GM18526 (cell line): ENCODE measurements around the gene DOCK10.

Source experiments
- POLR2A ChIP-seq: IDR thresholded peaks from 3 replicates; pipeline ENCODE4 v1.6.1; 2011; ENCODE audit not compliant: insufficient read length; ENCODE audit errors: extremely low read depth

DOCK10 gene

GRCh38 chr2:225056330-225057073, 14.2 kb upstream of the DOCK10 start:
- TF ChIP-seq POLR2A, result no peak

GRCh38 chr2:225055714-225056113, 13.4 kb upstream of the DOCK10 start:
- TF ChIP-seq POLR2A, result no peak

- no peak for TF ChIP-seq POLR2A
These were observed 10.4 kb upstream of the DOCK10 start for GRCh38 chr2:225052703-225053102.

GRCh38 chr2:225042800-225043167, 516 bp upstream of the DOCK10 start:
- no peak for TF ChIP-seq POLR2A

GRCh38 chr2:225041207-225041850, 939 bp downstream of the DOCK10 start:
- TF ChIP-seq POLR2A, result peak; percentile 56

GRCh38 chr2:225040856-225041206, 1.4 kb downstream of the DOCK10 start:
- TF ChIP-seq POLR2A, result no peak

- TF ChIP-seq POLR2A, result no peak
These were observed 2.1 kb downstream of the DOCK10 start for GRCh38 chr2:225040142-225040541.

GRCh38 chr2:225038231-225038523, 4.1 kb downstream of the DOCK10 start:
- no peak for TF ChIP-seq POLR2A

GRCh38 chr2:225037415-225038230, 4.6 kb downstream of the DOCK10 start:
- no peak for TF ChIP-seq POLR2A

GRCh38 chr2:225036431-225036830, 5.8 kb downstream of the DOCK10 start:
- TF ChIP-seq POLR2A, result no peak

GRCh38 chr2:225033440-225034318, 8.6 kb downstream of the DOCK10 start:
- TF ChIP-seq POLR2A, result no peak

GRCh38 chr2:225032246-225032645, 10.0 kb downstream of the DOCK10 start:
- no peak for TF ChIP-seq POLR2A

- TF ChIP-seq POLR2A, result no peak
These were observed 10.7 kb downstream of the DOCK10 start for GRCh38 chr2:225031599-225031998.

GRCh38 chr2:225030893-225031292, 11.4 kb downstream of the DOCK10 start:
- TF ChIP-seq POLR2A, result no peak

- no peak for TF ChIP-seq POLR2A
These were observed 12.1 kb downstream of the DOCK10 start for GRCh38 chr2:225030203-225030602.
